CD4-positive, alpha-beta T cell treated with Interleukin-17A for 4 hours (primary cell): Measurements from ENCODE around the gene C11orf68.

Experiments used
- DNase-seq: peaks from one replicate; pipeline ENCODE4 v3.0.0-alpha.2; 2020; ENCODE audit warnings: mixed read lengths

The C11orf68 gene

DNA sequence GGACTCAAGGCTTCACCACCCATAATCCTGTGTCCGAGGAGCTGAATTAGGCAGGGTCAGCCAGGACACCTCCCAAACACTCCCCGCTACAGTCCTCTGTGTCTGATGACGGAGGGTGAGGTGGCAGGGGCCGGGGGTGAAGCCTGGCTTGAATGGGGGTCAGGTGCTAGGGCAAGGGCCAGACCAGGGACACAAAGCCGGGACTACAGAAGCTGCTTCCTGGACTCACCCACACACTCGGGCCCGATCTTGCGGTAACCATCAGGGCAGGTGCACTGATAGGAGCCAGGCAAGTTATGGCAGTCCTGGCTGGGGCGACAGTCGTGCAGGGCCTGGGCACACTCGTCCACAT, 48.6 kb downstream of the C11orf68 start:
- no peak for DNase-seq

- no peak for DNase-seq
Observed at GRCh38 chr11:65869643-65870306, 49.1 kb downstream of the C11orf68 start.

- DNase-seq = peak; percentile 3
Observed at GRCh38 chr11:65868907-65869306, 50.0 kb downstream of the C11orf68 start.

GRCh38 chr11:65868076-65868667, 50.7 kb downstream of the C11orf68 start:
- DNase-seq = peak; percentile 44

GRCh38 chr11:65867284-65868071, 51.4 kb downstream of the C11orf68 start:
- peak; percentile 40 for DNase-seq
